Nucleus accumbens (tissue), 56 donors: ENCODE results near the gene ATP1B4.
"Not testable (repeated sequence)": the region's sequence is repeated elsewhere in the genome, so short reads cannot be mapped to it uniquely, and the experiment has no call there.

Experiments
- DNase-seq, 56 donors: peaks; one replicate each; lab custom pipeline; 2025; lab: John Stamatoyannopoulos, UW

ATP1B4 gene

DNA sequence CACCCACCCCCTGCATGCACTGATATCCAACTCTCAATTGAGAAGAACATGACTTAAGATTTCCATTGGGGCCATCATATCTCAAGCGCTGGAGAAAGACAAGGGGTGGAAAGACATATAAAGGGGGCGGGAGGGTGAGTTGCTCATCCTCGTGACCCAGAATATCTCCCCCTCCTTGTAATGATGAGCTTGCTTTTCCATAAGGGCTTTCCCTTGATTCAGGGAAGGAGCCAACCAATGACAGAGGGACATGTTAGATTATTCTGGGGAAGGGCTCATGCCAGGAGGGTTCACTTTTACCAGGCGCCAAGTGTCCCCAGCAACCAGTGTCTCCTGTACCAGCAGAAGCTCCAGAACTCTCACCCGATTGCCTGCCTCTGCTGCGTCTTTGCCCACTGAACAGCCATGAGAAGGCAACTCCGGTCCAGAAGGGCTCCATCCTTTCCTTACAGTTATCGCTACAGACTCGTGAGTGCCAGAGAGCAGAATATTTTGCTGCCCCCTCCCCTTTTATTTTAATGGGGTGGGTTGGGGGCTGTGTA lies at the start of gene ATP1B4:
Gene ATP1B4 (plus strand): TSS at position 326 of the 542 bp plus-strand sequence. CDS start 80 bp downstream, at position 406.
- no peak for DNase-seq

DNA sequence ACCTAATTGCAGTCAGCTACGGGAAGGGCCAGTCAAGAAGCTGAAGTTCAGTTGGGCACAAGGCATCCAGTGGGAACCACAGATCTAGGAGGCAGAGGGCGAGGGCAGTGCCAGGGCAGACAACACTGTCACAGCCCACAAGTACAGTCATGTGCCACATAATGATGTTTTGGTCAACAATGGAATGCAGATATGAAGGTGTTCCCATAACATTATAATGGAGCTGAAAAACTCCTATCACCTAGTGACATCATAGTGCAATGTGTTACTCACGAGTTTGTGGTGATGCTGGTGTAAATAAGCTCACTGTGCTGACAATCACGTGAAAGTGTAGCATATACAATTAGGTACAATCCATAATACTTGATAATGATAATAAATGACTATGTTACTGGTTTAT lies 46.1 kb upstream of the ATP1B4 start:
- DNase-seq = no peak

DNA sequence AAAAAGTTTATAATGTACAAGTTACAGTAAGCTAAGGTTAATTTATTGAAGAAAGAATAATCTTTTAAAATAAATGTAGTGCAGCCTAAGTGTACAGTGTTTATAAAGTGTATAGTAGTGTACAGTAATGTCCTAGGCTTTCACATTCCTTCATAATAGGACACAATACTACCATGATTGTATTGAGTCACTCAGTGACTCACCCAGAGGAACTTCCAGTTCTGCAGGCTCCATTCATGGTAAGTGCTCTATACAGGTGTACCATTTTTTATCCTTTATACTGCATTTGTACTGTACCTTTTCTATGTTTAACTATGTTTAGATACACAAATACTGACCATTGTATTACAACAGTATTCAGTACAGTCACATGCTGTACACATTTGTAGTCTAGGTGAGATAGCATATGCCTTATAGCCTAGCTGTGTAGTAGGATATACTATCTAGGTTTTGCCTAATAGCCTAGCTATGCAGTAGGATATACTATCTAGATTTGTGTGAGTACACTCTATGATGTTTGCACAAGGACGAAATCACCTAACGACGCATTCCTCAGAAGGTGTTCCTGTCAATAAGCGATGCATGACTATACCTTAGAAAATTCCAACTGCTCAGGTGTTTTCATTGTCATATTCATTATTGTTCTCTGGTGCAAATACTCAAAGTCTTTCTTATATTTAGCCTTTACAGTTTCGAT lies 45.2 kb upstream of the ATP1B4 start:
- DNase-seq = no peak

DNA sequence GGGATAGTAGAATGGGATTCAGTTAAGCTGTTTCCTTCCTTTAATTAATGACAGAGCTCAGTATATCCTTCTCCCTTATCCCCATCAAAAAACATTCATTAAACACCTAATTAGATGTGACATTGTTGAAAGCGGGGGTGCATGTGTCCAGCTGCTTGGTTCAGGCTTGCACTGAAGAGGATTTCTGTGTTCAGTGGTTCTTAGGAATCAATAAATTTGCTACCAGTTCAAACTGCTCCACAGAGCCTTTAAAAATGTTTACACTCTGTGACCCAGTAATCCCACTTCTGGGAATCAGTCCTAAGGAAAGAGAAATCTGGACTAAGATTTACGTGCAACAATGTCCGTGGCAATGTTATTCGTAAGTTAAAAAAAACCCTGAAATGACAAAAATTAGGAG lies 43.5 kb upstream of the ATP1B4 start:
- no peak for DNase-seq

- no peak for DNase-seq
Observed at GRCh38 chrX:120321520-120322281, 40.2 kb upstream of the ATP1B4 start.

GRCh38 chrX:120331116-120331515 lies 30.8 kb upstream of the ATP1B4 start:
- no peak for DNase-seq

DNA sequence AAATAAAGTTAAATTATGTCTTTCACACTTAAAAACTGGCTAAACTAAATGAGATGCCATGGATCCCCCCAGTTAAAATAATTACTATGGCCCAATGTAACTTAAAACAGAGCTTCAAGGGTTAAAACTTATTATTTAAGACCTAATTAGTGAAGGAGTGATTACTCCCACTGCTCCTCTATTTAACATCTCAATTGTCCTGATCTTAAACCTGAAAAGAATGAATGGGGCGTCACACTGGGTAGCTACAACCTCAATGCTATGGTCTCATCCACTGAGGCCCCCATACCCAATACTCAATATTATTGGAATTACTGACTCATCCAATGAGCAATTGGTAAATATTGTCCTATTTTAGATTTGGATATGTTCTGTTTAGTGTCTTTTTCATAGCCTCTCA lies 29.5 kb upstream of the ATP1B4 start:
- no peak for DNase-seq

DNA sequence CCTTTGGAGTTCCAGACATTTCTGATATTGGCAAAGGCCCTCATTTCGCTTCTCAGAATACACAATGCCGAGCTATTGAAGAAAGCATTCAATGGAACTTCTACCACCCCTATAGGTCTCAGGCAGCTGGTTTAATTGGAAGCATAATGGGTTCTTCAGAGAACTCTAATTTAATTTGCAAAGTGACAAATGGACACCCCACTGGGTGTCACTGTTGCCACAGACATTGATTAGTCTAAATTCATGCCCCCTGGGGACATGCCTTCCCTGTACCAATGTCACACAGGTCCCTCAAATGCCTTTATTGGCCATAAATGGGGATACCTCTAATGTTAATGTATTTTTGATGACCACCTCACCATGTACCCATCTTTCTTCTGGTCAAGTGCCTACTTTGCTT lies 27.7 kb upstream of the ATP1B4 start:
- no peak for DNase-seq

GRCh38 chrX:120334603-120335002 lies 27.3 kb upstream of the ATP1B4 start:
- DNase-seq = no peak

GRCh38 chrX:120335289-120335688 lies 26.6 kb upstream of the ATP1B4 start:
- no peak for DNase-seq

DNA sequence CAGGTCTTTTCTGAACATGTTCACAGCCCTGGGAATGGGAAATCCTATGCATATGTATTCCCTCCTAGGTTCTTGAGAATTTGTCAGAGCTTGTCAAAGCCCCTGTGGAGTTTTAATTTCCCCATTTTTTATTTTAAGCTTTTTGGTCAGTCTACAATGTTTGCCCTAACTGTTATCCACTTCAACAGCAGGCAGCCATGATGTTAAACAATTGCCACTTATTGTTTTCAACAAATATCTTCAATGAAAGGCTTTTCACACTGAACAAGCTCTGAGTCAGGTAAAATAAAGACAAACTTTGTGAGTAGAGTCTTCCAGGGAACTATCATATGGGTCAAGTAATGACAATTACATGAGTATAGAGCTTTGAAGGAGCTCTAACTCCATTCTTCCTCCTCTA lies 25.0 kb upstream of the ATP1B4 start:
- no peak for DNase-seq

- not testable (repeated sequence) for DNase-seq
Observed at GRCh38 chrX:120344566-120344965, 17.3 kb upstream of the ATP1B4 start.

DNA sequence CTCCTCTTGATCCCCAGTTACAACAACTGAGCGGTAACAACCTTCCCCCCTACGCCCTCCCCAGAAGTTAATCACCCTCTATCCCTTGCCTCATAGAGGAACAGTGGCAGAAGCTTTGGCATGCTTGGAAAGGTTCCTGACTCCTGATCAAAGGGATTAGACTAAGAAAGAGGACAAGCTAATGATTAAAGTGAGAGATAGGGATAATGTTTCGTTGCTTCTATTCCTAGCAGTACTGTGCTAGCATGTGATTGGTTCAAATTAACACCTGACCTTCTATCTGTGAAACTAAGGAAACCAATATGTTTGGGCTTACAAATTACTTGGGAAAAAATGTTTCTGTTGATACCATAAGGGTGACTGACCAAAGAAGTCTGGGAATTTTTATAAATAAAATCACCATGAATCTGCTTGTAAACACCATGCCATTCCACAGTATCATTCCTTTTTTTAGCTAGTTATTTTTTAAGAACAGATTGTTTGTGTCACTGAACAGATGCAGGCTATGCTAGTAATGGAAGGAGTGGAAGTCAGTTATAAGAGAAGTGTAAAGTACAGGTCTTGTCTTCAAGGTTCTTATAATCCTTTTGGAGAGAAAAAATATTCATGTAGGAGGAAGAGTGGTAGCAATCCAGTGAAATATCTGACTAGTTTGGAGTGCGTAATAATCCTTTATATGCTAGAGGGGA lies 11.3 kb upstream of the ATP1B4 start:
- DNase-seq = no peak

GRCh38 chrX:120356084-120356483 lies 5.8 kb upstream of the ATP1B4 start:
- DNase-seq = no peak

DNA sequence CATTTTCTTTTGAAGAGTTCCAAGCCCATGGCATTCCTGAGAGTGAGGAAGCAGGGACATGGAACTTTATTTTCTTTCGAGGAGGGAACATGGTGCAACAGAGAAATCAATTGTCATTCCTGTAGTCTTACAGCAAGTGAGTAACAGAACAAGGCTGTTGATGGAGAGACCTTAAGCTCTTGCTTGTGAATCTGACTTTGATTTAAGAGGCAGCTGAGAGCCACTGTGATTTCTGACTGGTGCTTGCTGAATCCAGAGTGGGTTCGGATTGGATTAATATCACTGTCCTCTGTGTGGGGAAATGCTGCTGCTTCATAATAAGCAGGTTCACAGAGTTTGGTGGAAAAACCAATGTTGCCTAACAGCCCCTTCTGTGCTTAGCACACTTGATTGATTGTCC lies 4.7 kb upstream of the ATP1B4 start:
- DNase-seq = no peak

DNA sequence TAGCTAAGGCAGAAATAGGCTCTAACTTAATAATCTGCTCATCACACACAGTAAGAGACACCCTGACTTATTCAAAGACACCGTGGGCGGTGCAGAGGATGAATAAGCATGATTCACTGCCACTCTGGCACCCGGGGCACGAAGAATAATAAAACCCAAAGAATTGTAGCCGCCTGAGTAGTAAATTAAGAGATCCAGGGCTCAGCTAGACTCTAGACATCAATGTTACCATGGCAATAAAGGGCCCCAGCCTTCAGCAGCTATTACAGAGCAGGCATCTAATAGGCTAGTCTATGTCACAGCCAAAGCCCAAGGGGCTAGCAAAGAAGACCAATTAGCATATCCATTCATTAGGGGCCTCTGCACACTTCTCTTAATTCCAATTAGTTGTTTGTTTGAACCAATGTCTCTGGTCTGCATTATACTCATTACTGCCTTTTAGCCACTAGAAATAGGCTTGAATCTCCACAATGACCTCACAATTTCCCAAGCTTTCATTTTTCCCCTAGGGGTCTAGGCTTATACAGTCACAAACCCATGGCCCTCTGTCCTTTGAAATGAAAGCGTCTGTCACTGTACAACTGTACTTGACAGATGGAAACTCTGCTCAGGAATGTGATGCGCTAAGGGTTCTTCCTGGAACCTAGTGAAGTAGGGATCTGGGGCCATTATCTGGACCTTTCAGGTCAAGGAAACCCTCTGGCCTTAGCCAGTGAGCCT lies 3.0 kb upstream of the ATP1B4 start:
- peak in 42 of 56 donors; percentile 0 to 79 (median 19) for DNase-seq

- peak in 45 of 56 donors; percentile 0 to 69 (median 10) for DNase-seq
Observed at GRCh38 chrX:120365320-120365719, 3.4 kb downstream of the ATP1B4 start.

DNA sequence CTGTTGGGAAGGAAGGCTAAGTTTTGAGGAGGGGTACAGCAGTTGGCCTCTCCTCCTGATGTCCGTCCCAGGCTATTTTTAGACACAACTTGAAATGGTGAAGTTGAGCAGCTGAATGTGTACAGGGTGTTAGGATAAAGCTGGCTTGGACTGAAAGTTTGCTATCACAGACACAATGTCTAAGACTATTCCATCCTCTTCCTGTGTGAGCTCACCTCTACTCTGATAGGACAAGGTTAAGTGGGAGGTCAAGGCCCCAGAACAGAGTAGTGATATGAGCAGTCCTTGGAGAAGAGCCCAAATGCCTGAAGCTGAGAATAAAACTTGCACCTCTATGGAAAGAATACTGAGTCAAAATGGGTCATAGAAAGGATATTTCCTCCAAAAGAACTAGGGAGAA lies 4.1 kb downstream of the ATP1B4 start:
- no peak for DNase-seq

DNA sequence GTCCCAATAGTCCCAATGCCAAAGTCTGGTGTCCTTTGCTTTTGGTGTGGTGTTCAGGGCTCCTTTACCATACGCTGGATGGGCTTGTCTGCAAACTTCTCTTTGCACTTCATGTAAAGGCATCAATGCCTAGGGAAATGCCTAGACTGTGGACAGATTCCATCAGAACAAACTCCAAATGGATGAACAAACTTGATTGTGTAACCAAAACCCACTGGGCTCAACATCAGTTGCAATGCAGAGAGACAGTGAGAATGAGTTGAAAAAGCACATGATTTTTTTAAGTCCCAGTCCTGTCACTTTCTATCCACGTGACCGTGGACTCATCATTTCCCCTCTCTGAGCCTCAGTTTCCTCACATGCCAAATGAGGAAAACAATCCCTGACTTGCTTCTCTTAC lies 4.9 kb downstream of the ATP1B4 start:
- no peak for DNase-seq

DNA sequence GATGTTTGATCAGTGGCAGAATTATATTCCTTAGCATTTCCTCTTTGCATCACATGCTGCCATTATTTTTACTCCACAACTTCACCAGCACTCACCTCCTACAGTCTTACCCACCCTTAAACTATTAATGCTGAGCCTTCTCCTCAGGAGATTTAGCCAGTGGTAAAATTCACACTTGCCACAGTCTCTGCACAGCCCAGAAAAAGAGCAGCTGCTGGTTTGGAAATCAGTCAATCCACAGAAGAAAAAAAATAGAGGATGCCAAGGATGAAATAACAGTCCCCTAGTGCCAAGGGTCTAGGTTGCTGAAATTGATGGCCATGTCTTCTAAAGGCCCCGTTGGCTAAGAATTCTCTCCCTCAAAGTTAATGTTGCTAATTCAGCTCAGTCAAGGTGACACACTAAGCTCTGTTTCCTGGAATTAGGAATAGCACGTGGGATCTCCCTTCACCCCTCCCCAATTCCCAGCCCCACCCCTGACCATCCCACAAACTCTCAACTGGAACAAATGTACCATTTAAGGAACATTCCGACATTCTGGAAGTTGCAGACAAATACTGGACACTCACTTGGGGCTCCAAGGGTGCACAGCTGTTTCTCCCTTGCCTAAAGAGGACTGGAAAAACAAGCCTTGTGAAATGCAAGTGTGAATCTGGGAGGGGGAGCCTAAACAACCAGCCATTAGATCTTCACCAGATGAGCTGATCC lies 5.7 kb downstream of the ATP1B4 start:
- DNase-seq = no peak
